Measurements from ENCODE around the gene FGL2. TPM values are rescaled to one million over a fixed set of nuclear protein-coding genes. Genes with fewer than 3 reads are reported as not detected.

The FGL2 gene
- total RNA-seq, 1 experiment from 2014 or later = not detected

- TF ChIP-seq, protein P1, sequence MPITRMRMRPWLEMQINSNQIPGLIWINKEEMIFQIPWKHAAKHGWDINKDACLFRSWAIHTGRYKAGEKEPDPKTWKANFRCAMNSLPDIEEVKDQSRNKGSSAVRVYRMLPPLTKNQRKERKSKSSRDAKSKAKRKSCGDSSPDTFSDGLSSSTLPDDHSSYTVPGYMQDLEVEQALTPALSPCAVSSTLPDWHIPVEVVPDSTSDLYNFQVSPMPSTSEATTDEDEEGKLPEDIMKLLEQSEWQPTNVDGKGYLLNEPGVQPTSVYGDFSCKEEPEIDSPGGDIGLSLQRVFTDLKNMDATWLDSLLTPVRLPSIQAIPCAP (CRISPR knock-in tag; IDR thresholded peaks at IDR 0.05) = no peak
- TF ChIP-seq ZBTB21 (CRISPR knock-in tag; IDR thresholded peaks at IDR 0.05; ENCODE audit: borderline replicate concordance) (no peak), HMGXB4 (CRISPR knock-in tag; IDR thresholded peaks at IDR 0.05) (no peak), TEAD4 (CRISPR knock-in tag; IDR thresholded peaks at IDR 0.05) (no peak), FOXK1 (CRISPR knock-in tag; IDR thresholded peaks at IDR 0.05) (no peak)
Measured at GRCh38 chr7:77184990-77185389, 14.6 kb downstream of the FGL2 start (continued).

- no peaks in the 10 kb centered on the region for H3K27me3 Mint-ChIP-seq (ENCODE audit: low read depth)
- ATAC-seq (no peak), DNase-seq (ENCODE audit: low spot score) (no peak)
- ChIA-PET CTCF (no interaction called here), POLR2A (no interaction called here)
- H3K9me3 Mint-ChIP-seq = no peaks in the 10 kb centered on the region
- H3K36me3 Mint-ChIP-seq = no peaks in the 10 kb centered on the region
- no peak overlapping the region for H3K4me3 Mint-ChIP-seq
- H3K27ac Mint-ChIP-seq = no peak overlapping the region
- TF ChIP-seq, protein P2, sequence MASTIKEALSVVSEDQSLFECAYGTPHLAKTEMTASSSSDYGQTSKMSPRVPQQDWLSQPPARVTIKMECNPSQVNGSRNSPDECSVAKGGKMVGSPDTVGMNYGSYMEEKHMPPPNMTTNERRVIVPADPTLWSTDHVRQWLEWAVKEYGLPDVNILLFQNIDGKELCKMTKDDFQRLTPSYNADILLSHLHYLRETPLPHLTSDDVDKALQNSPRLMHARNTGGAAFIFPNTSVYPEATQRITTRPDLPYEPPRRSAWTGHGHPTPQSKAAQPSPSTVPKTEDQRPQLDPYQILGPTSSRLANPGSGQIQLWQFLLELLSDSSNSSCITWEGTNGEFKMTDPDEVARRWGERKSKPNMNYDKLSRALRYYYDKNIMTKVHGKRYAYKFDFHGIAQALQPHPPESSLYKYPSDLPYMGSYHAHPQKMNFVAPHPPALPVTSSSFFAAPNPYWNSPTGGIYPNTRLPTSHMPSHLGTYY (CRISPR knock-in tag; IDR thresholded peaks at IDR 0.05) = no peak
- TF ChIP-seq, protein P1 (CRISPR knock-in tag; IDR thresholded peaks at IDR 0.05) = no peak
- no peak for TF ChIP-seq ZNF396 (CRISPR knock-in tag; IDR thresholded peaks at IDR 0.05; ENCODE audit: borderline replicate concordance)
- TF ChIP-seq, protein P3, sequence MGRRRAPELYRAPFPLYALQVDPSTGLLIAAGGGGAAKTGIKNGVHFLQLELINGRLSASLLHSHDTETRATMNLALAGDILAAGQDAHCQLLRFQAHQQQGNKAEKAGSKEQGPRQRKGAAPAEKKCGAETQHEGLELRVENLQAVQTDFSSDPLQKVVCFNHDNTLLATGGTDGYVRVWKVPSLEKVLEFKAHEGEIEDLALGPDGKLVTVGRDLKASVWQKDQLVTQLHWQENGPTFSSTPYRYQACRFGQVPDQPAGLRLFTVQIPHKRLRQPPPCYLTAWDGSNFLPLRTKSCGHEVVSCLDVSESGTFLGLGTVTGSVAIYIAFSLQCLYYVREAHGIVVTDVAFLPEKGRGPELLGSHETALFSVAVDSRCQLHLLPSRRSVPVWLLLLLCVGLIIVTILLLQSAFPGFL (CRISPR knock-in tag; IDR thresholded peaks at IDR 0.05; ENCODE audit: borderline replicate concordance) = no peak
- no peak for TF ChIP-seq ZNF532 (CRISPR knock-in tag; IDR thresholded peaks at IDR 0.05; ENCODE audit: borderline replicate concordance)
- no peak for TF ChIP-seq IRF2 (CRISPR knock-in tag; IDR thresholded peaks at IDR 0.05; ENCODE audit: borderline replicate concordance, low read depth)
- TF ChIP-seq, protein P4, sequence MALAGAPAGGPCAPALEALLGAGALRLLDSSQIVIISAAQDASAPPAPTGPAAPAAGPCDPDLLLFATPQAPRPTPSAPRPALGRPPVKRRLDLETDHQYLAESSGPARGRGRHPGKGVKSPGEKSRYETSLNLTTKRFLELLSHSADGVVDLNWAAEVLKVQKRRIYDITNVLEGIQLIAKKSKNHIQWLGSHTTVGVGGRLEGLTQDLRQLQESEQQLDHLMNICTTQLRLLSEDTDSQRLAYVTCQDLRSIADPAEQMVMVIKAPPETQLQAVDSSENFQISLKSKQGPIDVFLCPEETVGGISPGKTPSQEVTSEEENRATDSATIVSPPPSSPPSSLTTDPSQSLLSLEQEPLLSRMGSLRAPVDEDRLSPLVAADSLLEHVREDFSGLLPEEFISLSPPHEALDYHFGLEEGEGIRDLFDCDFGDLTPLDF (CRISPR knock-in tag; IDR thresholded peaks at IDR 0.05) = no peak
- TF ChIP-seq JUN (CRISPR knock-in tag; IDR thresholded peaks at IDR 0.05) = no peak
- TF ChIP-seq, protein P5, sequence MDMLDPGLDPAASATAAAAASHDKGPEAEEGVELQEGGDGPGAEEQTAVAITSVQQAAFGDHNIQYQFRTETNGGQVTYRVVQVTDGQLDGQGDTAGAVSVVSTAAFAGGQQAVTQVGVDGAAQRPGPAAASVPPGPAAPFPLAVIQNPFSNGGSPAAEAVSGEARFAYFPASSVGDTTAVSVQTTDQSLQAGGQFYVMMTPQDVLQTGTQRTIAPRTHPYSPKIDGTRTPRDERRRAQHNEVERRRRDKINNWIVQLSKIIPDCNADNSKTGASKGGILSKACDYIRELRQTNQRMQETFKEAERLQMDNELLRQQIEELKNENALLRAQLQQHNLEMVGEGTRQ (CRISPR knock-in tag; IDR thresholded peaks at IDR 0.05) = no peak
- TF ChIP-seq, protein P6, sequence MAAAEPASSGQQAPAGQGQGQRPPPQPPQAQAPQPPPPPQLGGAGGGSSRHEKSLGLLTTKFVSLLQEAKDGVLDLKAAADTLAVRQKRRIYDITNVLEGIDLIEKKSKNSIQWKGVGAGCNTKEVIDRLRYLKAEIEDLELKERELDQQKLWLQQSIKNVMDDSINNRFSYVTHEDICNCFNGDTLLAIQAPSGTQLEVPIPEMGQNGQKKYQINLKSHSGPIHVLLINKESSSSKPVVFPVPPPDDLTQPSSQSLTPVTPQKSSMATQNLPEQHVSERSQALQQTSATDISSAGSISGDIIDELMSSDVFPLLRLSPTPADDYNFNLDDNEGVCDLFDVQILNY (CRISPR knock-in tag; IDR thresholded peaks at IDR 0.05) = no peak
- TF ChIP-seq, protein P7, sequence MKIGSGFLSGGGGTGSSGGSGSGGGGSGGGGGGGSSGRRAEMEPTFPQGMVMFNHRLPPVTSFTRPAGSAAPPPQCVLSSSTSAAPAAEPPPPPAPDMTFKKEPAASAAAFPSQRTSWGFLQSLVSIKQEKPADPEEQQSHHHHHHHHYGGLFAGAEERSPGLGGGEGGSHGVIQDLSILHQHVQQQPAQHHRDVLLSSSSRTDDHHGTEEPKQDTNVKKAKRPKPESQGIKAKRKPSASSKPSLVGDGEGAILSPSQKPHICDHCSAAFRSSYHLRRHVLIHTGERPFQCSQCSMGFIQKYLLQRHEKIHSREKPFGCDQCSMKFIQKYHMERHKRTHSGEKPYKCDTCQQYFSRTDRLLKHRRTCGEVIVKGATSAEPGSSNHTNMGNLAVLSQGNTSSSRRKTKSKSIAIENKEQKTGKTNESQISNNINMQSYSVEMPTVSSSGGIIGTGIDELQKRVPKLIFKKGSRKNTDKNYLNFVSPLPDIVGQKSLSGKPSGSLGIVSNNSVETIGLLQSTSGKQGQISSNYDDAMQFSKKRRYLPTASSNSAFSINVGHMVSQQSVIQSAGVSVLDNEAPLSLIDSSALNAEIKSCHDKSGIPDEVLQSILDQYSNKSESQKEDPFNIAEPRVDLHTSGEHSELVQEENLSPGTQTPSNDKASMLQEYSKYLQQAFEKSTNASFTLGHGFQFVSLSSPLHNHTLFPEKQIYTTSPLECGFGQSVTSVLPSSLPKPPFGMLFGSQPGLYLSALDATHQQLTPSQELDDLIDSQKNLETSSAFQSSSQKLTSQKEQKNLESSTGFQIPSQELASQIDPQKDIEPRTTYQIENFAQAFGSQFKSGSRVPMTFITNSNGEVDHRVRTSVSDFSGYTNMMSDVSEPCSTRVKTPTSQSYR (CRISPR knock-in tag; IDR thresholded peaks at IDR 0.05) = no peak
- TF ChIP-seq SOX15 (CRISPR knock-in tag; IDR thresholded peaks at IDR 0.05) = no peak
- no peaks in the 10 kb centered on the region for H3K4me1 Mint-ChIP-seq
Measured at GRCh38 chr7:77184463-77184862, 15.2 kb downstream of the FGL2 start.

Data from WTC11 (cell line).